Measurements from ENCODE around the gene RIPK4. TPM values are rescaled to one million over a fixed set of nuclear protein-coding genes. Genes with fewer than 3 reads are reported as not detected.
A peak's percentile ranks its signal among the peaks of the same experiment; 100 is the strongest.

Gene RIPK4
- total RNA-seq, 1 experiment from 2014 or later: 24.1 TPM

- ChIA-PET POLR2A (no interaction called here), CTCF (interaction anchor here (0.6 to 1.2 kb wide), 4 partner anchors 15 to 334 kb away, joined by 3 to 7 read pairs (median 3); partner anchors contain the start of gene RIPK4)
- Histone ChIP-seq H3K9me3 (no peaks in the 10 kb centered on the region), H3K27me3 (replicated peaks; ENCODE audit: control insufficient read depth, insufficient read depth, low read length) (no peaks in the 10 kb centered on the region), H3K4me1 (peaks cover 31% of the 10 kb centered on the region), H3K36me3 (ENCODE audit: control insufficient read depth, insufficient read depth, low read length) (no peaks in the 10 kb centered on the region), H3K4me3 (ENCODE audit: low read depth, low read length) (no peak overlapping the region)
- peak; percentile 82 to 90 for DNase-seq
- no peak for TF ChIP-seq CTCF (IDR thresholded peaks at IDR 0.05; ENCODE audit: insufficient read depth in 1 of 2, low read depth in 1 of 2, low read length in 1 of 2, severe bottlenecking in 1 of 2, unreplicated experiment in 1 of 2)
- Mint-ChIP-seq H3K27me3 (ENCODE audit: insufficient read depth, unreplicated experiment) (no peaks in the 10 kb centered on the region), H3K27ac (ENCODE audit: unreplicated experiment) (peak overlapping the region; percentile 86), H3K4me1 (ENCODE audit: low read depth, unreplicated experiment) (peaks cover 42% of the 10 kb centered on the region), H3K9me3 (ENCODE audit: unreplicated experiment) (peaks cover 10% of the 10 kb centered on the region), H3K4me3 (ENCODE audit: unreplicated experiment) (peak overlapping the region; percentile 65), H3K36me3 (ENCODE audit: insufficient read depth, unreplicated experiment) (peaks cover 6% of the 10 kb centered on the region)
- intact Hi-C loops (cut with micrococcal nuclease; ENCODE audit: unreplicated experiment): no loop called here
- no TSS peak for BruUV-seq (replicated peaks)
These were observed 16.8 kb upstream of the RIPK4 start for GRCh38 chr21:41783476-41784180.

GRCh38 chr21:41781050-41781410 is 14.2 kb upstream of the RIPK4 start:
- Histone ChIP-seq H3K27me3 (replicated peaks; ENCODE audit: control insufficient read depth, insufficient read depth, low read length) (no peaks in the 10 kb centered on the region), H3K4me3 (ENCODE audit: low read depth, low read length) (no peak overlapping the region), H3K9me3 (no peaks in the 10 kb centered on the region), H3K36me3 (ENCODE audit: control insufficient read depth, insufficient read depth, low read length) (no peaks in the 10 kb centered on the region), H3K4me1 (peaks cover 29% of the 10 kb centered on the region)
- DNase-seq: no peak
- ChIA-PET CTCF (interaction anchor here (0.8 kb wide), 1 partner anchor 168 kb away, joined by 6 read pairs; no protein-coding TSS in a partner anchor), POLR2A (no interaction called here)
- Mint-ChIP-seq H3K36me3 (ENCODE audit: insufficient read depth, unreplicated experiment) (peaks cover 6% of the 10 kb centered on the region), H3K27ac (ENCODE audit: unreplicated experiment) (no peak overlapping the region), H3K4me1 (ENCODE audit: low read depth, unreplicated experiment) (peaks cover 41% of the 10 kb centered on the region), H3K9me3 (ENCODE audit: unreplicated experiment) (peaks cover 10% of the 10 kb centered on the region), H3K4me3 (ENCODE audit: unreplicated experiment) (no peak overlapping the region), H3K27me3 (ENCODE audit: insufficient read depth, unreplicated experiment) (no peaks in the 10 kb centered on the region)
- no peak for TF ChIP-seq CTCF (IDR thresholded peaks at IDR 0.05; ENCODE audit: insufficient read depth in 1 of 2, low read depth in 1 of 2, low read length in 1 of 2, severe bottlenecking in 1 of 2, unreplicated experiment in 1 of 2)
- intact Hi-C loops (cut with micrococcal nuclease; ENCODE audit: unreplicated experiment): no loop called here
- no TSS peak for BruUV-seq (replicated peaks)

GRCh38 chr21:41780337-41781049 is 13.6 kb upstream of the RIPK4 start:
- no peaks in the 10 kb centered on the region for H3K36me3 ChIP-seq (ENCODE audit: control insufficient read depth, insufficient read depth, low read length)
- Mint-ChIP-seq H3K4me1 (ENCODE audit: low read depth, unreplicated experiment) (peaks cover 39% of the 10 kb centered on the region), H3K27me3 (ENCODE audit: insufficient read depth, unreplicated experiment) (no peaks in the 10 kb centered on the region), H3K9me3 (ENCODE audit: unreplicated experiment) (peaks cover 10% of the 10 kb centered on the region), H3K36me3 (ENCODE audit: insufficient read depth, unreplicated experiment) (peaks cover 6% of the 10 kb centered on the region), H3K27ac (ENCODE audit: unreplicated experiment) (no peak overlapping the region), H3K4me3 (ENCODE audit: unreplicated experiment) (no peak overlapping the region)
- H3K4me3 ChIP-seq (ENCODE audit: low read depth, low read length): no peak overlapping the region
- POLR2A ChIA-PET: no interaction called here
- no peak for DNase-seq
- CTCF ChIA-PET: interaction anchor here (0.8 kb wide), 1 partner anchor 168 kb away, joined by 6 read pairs; no protein-coding TSS in a partner anchor
- no peak for TF ChIP-seq CTCF (IDR thresholded peaks at IDR 0.05; ENCODE audit: insufficient read depth in 1 of 2, low read depth in 1 of 2, low read length in 1 of 2, severe bottlenecking in 1 of 2, unreplicated experiment in 1 of 2)
- H3K9me3 ChIP-seq: no peaks in the 10 kb centered on the region
- BruUV-seq (replicated peaks): no TSS peak
- H3K4me1 ChIP-seq: peaks cover 29% of the 10 kb centered on the region
- intact Hi-C loops (cut with micrococcal nuclease; ENCODE audit: unreplicated experiment): no loop called here
- no peaks in the 10 kb centered on the region for H3K27me3 ChIP-seq (replicated peaks; ENCODE audit: control insufficient read depth, insufficient read depth, low read length)
